GM23338 (cell line): ENCODE results near the gene DYNLT3. TPM values are rescaled to one million over a fixed set of nuclear protein-coding genes. Genes with fewer than 3 reads are reported as not detected.
A peak's percentile ranks its signal among the peaks of the same experiment; 100 is the strongest.

Source experiments
- ATAC-seq: fragments of 200-7000 bp; cut with Tn5 transposase; 3 replicates; pipeline ENCODE4 v1.9.1; 2020
- DNase-seq: peaks from one replicate; pipeline ENCODE4 v3.0.0-alpha.2; 2015; ENCODE audit warnings: low spot score
- H2AFZ ChIP-seq: fragments of 200-600 bp; sonication (generic); 2 replicates; pipeline ENCODE4 v1.8.0; 2016; ENCODE audit warnings: antibody characterized with exemption, mild to moderate bottlenecking, moderate library complexity
- H3F3A ChIP-seq: fragments of 200-600 bp; sonication (generic); replicated peaks from 2 replicates; pipeline ENCODE4 v1.8.0; 2017; ENCODE audit warnings: antibody characterized with exemption, mixed run types, low read depth
- H3K27ac ChIP-seq: fragments of 200-600 bp; sonication (generic); 2 replicates; pipeline ENCODE4 v1.6.1; 2016; ENCODE audit warnings: low read depth
- H3K27me3 ChIP-seq: fragments of 200-600 bp; sonication (generic); 2 replicates; pipeline ENCODE4 v1.8.0; 2016; ENCODE audit warnings: mild to moderate bottlenecking, mixed run types, moderate library complexity; ENCODE audit not compliant: insufficient read depth
- H3K36me3 ChIP-seq: fragments of 200-600 bp; sonication (generic); 2 replicates; pipeline ENCODE4 v1.8.0; 2016; ENCODE audit warnings: mild to moderate bottlenecking; ENCODE audit not compliant: insufficient read depth
- H3K4me1 ChIP-seq: fragments of 200-600 bp; sonication (generic); 2 replicates; pipeline ENCODE4 v1.8.0; 2016; ENCODE audit warnings: mild to moderate bottlenecking, moderate library complexity; ENCODE audit not compliant: insufficient read depth
- H3K4me2 ChIP-seq: fragments of 200-600 bp; sonication (generic); 2 replicates; pipeline ENCODE4 v1.7.1; 2017; ENCODE audit warnings: mixed run types
- H3K4me3 ChIP-seq: fragments of 200-600 bp; sonication (generic); 2 replicates; pipeline ENCODE4 v1.6.1; 2016; ENCODE audit warnings: mixed run types
- H3K79me2 ChIP-seq: fragments of 200-600 bp; sonication (generic); replicated peaks from 2 replicates; pipeline ENCODE4 v1.8.0; 2017; ENCODE audit warnings: mild to moderate bottlenecking; ENCODE audit not compliant: insufficient read depth
- H3K9me2 ChIP-seq: fragments of 200-600 bp; sonication (generic); 2 replicates; pipeline ENCODE4 v1.8.0; 2017; ENCODE audit not compliant: insufficient read depth
- H4K20me1 ChIP-seq: fragments of 200-600 bp; sonication (generic); replicated peaks from 2 replicates; pipeline ENCODE4 v1.8.0; 2017; ENCODE audit warnings: mild to moderate bottlenecking; ENCODE audit not compliant: insufficient read depth
- H3K27ac Mint-ChIP-seq: 2 replicates; pipeline ENCODE4 v1.8.0; 2020; ENCODE audit warnings: inconsistent platforms, mild to moderate bottlenecking, moderate library complexity, mixed read lengths
- H3K27me3 Mint-ChIP-seq: 3 replicates; pipeline ENCODE4 v1.8.0; 2022; ENCODE audit warnings: low read depth, mild to moderate bottlenecking, moderate library complexity, mixed read lengths, inconsistent platforms; ENCODE audit not compliant: insufficient read depth, poor library complexity
- H3K36me3 Mint-ChIP-seq: 3 replicates; pipeline ENCODE4 v1.8.0; 2021; ENCODE audit warnings: low read depth, mild to moderate bottlenecking, inconsistent platforms, moderate library complexity, mixed read lengths
- H3K4me1 Mint-ChIP-seq: 3 replicates; pipeline ENCODE4 v1.8.0; 2020; ENCODE audit warnings: mild to moderate bottlenecking, inconsistent platforms, mixed read lengths
- H3K4me3 Mint-ChIP-seq: 3 replicates; pipeline ENCODE4 v1.8.0; 2021; ENCODE audit warnings: moderate library complexity, mild to moderate bottlenecking, inconsistent platforms, mixed read lengths
- H3K9me3 Mint-ChIP-seq: 3 replicates; pipeline ENCODE4 v1.8.0; 2020; ENCODE audit warnings: moderate library complexity, mild to moderate bottlenecking, inconsistent platforms, mixed read lengths
- CREB1 ChIP-seq: fragments of 250-450 bp; sonication (Bioruptor Pico); IDR thresholded peaks from 2 replicates; pipeline ENCODE4 v1.5.0; 2020; ENCODE audit warnings: low read depth, mild to moderate bottlenecking, moderate library complexity
- ETS1 ChIP-seq: IDR thresholded peaks from 2 replicates; pipeline ENCODE4 v1.6.1; 2016; ENCODE audit warnings: antibody characterized with exemption
- EZH2 ChIP-seq: fragments of 200-600 bp; sonication (generic); IDR thresholded peaks from one replicate; pipeline ENCODE4 v1.8.0; 2017; ENCODE audit warnings: antibody characterized with exemption, mild to moderate bottlenecking, low read depth; ENCODE audit not compliant: unreplicated experiment
- EZH2phosphoT487 ChIP-seq: fragments of 200-600 bp; sonication (generic); IDR thresholded peaks from one replicate; pipeline ENCODE4 v1.8.1; 2018; ENCODE audit warnings: antibody characterized with exemption; ENCODE audit not compliant: unreplicated experiment
- JUNB ChIP-seq: IDR thresholded peaks from one replicate; pipeline ENCODE4 v1.6.1; 2016; ENCODE audit warnings: antibody characterized with exemption; ENCODE audit not compliant: unreplicated experiment
- NANOG ChIP-seq: IDR thresholded peaks from 2 replicates; pipeline ENCODE4 v1.6.1; 2016; ENCODE audit warnings: antibody characterized with exemption, borderline replicate concordance
- STAT1 ChIP-seq: IDR thresholded peaks from one replicate; pipeline ENCODE4 v1.6.1; 2016; ENCODE audit warnings: antibody characterized with exemption; ENCODE audit not compliant: unreplicated experiment
- ZNF114 ChIP-seq: fragments of 250-450 bp; sonication (Bioruptor Pico); IDR thresholded peaks from 2 replicates; pipeline ENCODE4 v1.5.0; 2020; ENCODE audit warnings: mild to moderate bottlenecking, moderate library complexity
- ZNF331 ChIP-seq: fragments of 250-450 bp; sonication (Bioruptor Pico); IDR thresholded peaks from 2 replicates; pipeline ENCODE4 v1.5.0; 2020; ENCODE audit warnings: low read depth, mild to moderate bottlenecking, moderate library complexity
- ZNF462 ChIP-seq: fragments of 250-450 bp; sonication (Bioruptor Pico); IDR thresholded peaks from 2 replicates; pipeline ENCODE4 v1.5.0; 2020; ENCODE audit warnings: mild to moderate bottlenecking, moderate library complexity
- polyA plus RNA-seq: library from polyadenylated mRNA; unstranded; fragments of >200 nt; fragmentation: Nextera tagmentation; extraction: Ambion mirVana; gene quantifications from 2 replicates; pipeline ENCODE4 v1.2.1, GENCODE V29; 2016
- total RNA-seq: library from RNA; depleted of rRNA; stranded (reverse); fragments of >200 nt; shearing (Covaris generic); gene quantifications from 2 replicates; pipeline ENCODE4 v1.2.3, GENCODE V29; 2014
- TF ChIP-seq, protein P1 (sequence below): IDR thresholded peaks from one replicate; pipeline ENCODE4 v1.6.1; 2018; ENCODE audit warnings: antibody characterized with exemption; ENCODE audit not compliant: unreplicated experiment

The DYNLT3 gene
- total and polyA plus RNA-seq, 2 experiments from 2014 or later: 6.5 to 8.1 TPM

GRCh38 chrX:37844622-37845021 lies 2.7 kb downstream of the DYNLT3 start:
- Histone ChIP-seq H3K4me3 (no peak overlapping the region), H3K27me3 (no peaks in the 10 kb centered on the region), H3K4me1 (peaks cover 3% of the 10 kb centered on the region; the same call in 1 of the 2 replicates), H3F3A (no peaks in the 10 kb centered on the region), H2AFZ (no peak overlapping the region), H3K27ac (0 out of 2 replicates have a peak overlapping the region, but pooled peaks have one; percentile 76), H3K4me2 (0 out of 2 replicates have a peak overlapping the region, but pooled peaks have one; percentile 17), H3K79me2 (no peaks in the 10 kb centered on the region), H4K20me1 (no peaks in the 10 kb centered on the region), H3K9me2 (no peaks in the 10 kb centered on the region), H3K36me3 (no peaks in the 10 kb centered on the region)
- Mint-ChIP-seq H3K27ac (no peak overlapping the region), H3K27me3 (no peaks in the 10 kb centered on the region), H3K36me3 (no peaks in the 10 kb centered on the region), H3K9me3 (no peaks in the 10 kb centered on the region), H3K4me3 (no peak overlapping the region), H3K4me1 (no peaks in the 10 kb centered on the region)
- TF ChIP-seq EZH2phosphoT487: no peak
- TF ChIP-seq STAT1: no peak
- no peak for TF ChIP-seq ZNF114
- no peak for TF ChIP-seq EZH2
- DNase-seq: no peak
- no peak for ATAC-seq

DNA sequence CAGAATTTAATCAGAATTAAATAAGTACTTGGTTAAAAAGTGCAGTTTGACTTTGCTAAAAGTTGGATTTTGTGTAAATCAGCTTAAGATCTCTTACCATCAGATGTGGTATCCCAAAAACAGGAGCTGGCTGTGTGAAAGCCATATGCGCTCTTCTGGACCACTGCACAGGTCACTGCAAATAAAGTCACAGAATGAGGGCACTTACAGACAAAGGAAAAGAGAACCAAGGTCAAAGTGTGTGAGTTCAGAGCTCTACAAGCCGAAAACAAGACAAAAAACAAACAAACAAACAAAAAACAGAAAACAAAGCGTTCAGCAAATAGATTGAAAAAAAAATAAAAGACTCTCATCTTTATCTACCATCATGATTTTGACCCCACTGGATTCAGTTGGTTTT lies 6.4 kb downstream of the DYNLT3 start:
- Mint-ChIP-seq H3K36me3 (no peaks in the 10 kb centered on the region), H3K4me3 (no peak overlapping the region), H3K27ac (no peak overlapping the region), H3K4me1 (no peaks in the 10 kb centered on the region), H3K9me3 (no peaks in the 10 kb centered on the region), H3K27me3 (no peaks in the 10 kb centered on the region)
- no peak overlapping the region for H2AFZ ChIP-seq
- no peaks in the 10 kb centered on the region for H3K36me3 ChIP-seq
- no peaks in the 10 kb centered on the region for H3K27me3 ChIP-seq
- H3K79me2 ChIP-seq: no peaks in the 10 kb centered on the region
- H3K4me3 ChIP-seq: no peak overlapping the region
- no peak for DNase-seq
- no peak for ATAC-seq
- no peaks in the 10 kb centered on the region for H3F3A ChIP-seq
- no peak overlapping the region for H3K4me2 ChIP-seq
- no peaks in the 10 kb centered on the region for H4K20me1 ChIP-seq
- H3K9me2 ChIP-seq: no peaks in the 10 kb centered on the region
- no peaks in the 10 kb centered on the region; the same call in 1 of the 2 replicates for H3K4me1 ChIP-seq
- no peak overlapping the region for H3K27ac ChIP-seq
- TF ChIP-seq ZNF331 (CRISPR knock-in tag) (no peak), ETS1 (no peak), ZNF114 (no peak), EZH2phosphoT487 (no peak), EZH2 (no peak), JUNB (no peak), CREB1 (CRISPR knock-in tag) (no peak), ZNF462 (CRISPR knock-in tag) (no peak), NANOG (no peak)
- TF ChIP-seq, protein P1, sequence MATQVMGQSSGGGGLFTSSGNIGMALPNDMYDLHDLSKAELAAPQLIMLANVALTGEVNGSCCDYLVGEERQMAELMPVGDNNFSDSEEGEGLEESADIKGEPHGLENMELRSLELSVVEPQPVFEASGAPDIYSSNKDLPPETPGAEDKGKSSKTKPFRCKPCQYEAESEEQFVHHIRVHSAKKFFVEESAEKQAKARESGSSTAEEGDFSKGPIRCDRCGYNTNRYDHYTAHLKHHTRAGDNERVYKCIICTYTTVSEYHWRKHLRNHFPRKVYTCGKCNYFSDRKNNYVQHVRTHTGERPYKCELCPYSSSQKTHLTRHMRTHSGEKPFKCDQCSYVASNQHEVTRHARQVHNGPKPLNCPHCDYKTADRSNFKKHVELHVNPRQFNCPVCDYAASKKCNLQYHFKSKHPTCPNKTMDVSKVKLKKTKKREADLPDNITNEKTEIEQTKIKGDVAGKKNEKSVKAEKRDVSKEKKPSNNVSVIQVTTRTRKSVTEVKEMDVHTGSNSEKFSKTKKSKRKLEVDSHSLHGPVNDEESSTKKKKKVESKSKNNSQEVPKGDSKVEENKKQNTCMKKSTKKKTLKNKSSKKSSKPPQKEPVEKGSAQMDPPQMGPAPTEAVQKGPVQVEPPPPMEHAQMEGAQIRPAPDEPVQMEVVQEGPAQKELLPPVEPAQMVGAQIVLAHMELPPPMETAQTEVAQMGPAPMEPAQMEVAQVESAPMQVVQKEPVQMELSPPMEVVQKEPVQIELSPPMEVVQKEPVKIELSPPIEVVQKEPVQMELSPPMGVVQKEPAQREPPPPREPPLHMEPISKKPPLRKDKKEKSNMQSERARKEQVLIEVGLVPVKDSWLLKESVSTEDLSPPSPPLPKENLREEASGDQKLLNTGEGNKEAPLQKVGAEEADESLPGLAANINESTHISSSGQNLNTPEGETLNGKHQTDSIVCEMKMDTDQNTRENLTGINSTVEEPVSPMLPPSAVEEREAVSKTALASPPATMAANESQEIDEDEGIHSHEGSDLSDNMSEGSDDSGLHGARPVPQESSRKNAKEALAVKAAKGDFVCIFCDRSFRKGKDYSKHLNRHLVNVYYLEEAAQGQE: no peak
